ENCODE data around the gene ZNF577. TPM values are rescaled to one million over a fixed set of nuclear protein-coding genes. Genes with fewer than 3 reads are reported as not detected.

The ZNF577 gene
- total RNA-seq, 1 experiment from 2014 or later, result 6.3 TPM

DNA sequence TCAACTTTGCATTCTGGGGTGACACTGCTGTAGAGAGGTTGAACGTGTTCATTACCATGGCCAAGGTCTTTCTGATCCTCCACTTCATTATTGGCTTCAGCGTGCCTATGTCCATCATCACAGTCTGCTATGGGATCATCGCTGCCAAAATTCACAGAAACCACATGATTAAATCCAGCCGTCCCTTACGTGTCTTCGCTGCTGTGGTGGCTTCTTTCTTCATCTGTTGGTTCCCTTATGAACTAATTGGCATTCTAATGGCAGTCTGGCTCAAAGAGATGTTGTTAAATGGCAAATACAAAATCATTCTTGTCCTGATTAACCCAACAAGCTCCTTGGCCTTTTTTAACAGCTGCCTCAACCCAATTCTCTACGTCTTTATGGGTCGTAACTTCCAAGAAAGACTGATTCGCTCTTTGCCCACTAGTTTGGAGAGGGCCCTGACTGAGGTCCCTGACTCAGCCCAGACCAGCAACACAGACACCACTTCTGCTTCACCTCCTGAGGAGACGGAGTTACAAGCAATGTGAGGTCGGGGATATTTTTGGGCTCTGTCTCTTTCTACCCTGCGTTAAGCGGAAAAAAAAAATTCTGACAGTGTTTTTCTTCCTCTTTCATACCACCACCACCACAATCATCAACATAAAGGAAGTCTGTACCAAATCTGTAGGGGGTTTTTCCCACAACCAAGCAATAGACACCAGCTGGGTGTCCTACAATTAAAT is 63.3 kb downstream of the ZNF577 start:
- intact Hi-C loops (cut with micrococcal nuclease), result no loop called here
- no peak for TF ChIP-seq CTCF (IDR thresholded peaks at IDR 0.05; ENCODE audit: unreplicated experiment)
- H3K4me1 Mint-ChIP-seq (ENCODE audit: insufficient read depth, unreplicated experiment), result no peaks in the 10 kb centered on the region
- ChIA-PET POLR2A (interaction anchor here (1.1 kb wide), 1 partner anchor 60 kb away, joined by 3 read pairs; no protein-coding TSS in a partner anchor), CTCF (no interaction called here)
- H3K36me3 Mint-ChIP-seq (ENCODE audit: insufficient read depth, unreplicated experiment), result no peaks in the 10 kb centered on the region
- no peak for DNase-seq (ENCODE audit: unreplicated experiment)
- no peak overlapping the region for H3K4me3 Mint-ChIP-seq (ENCODE audit: unreplicated experiment)
- H3K27ac Mint-ChIP-seq (ENCODE audit: low read depth, unreplicated experiment), result no peak overlapping the region
- no peaks in the 10 kb centered on the region for H3K27me3 Mint-ChIP-seq (ENCODE audit: insufficient read depth, unreplicated experiment)
- peaks cover 26% of the 10 kb centered on the region for H3K9me3 Mint-ChIP-seq (ENCODE audit: unreplicated experiment)
- no TSS peak for BruUV-seq (replicated peaks)

DNA sequence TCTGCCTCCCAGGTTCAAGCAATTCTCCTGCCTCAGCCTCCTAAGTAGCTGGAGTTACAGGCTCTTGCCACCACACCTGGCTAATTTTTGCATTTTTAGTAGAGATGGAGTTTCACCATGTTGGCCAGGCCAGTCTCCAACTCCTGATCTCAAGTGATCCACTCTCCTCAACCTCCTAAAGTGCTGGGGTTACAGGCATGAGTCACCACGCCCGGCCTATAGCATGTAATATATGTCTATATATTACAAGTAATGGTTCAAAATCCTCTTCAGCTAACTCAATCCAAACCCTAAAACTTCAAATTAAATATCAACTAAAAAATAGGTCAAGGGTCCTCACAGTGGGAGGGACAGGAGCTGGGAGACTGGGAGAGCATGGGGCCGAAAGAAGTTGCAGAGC is 64.8 kb downstream of the ZNF577 start:
- H3K27me3 Mint-ChIP-seq (ENCODE audit: insufficient read depth, unreplicated experiment), result no peaks in the 10 kb centered on the region
- no peak for TF ChIP-seq CTCF (IDR thresholded peaks at IDR 0.05; ENCODE audit: unreplicated experiment)
- no peaks in the 10 kb centered on the region for H3K36me3 Mint-ChIP-seq (ENCODE audit: insufficient read depth, unreplicated experiment)
- H3K4me1 Mint-ChIP-seq (ENCODE audit: insufficient read depth, unreplicated experiment), result no peaks in the 10 kb centered on the region
- H3K4me3 Mint-ChIP-seq (ENCODE audit: unreplicated experiment), result no peak overlapping the region
- ChIA-PET CTCF (interaction anchor here (0.6 to 1.3 kb wide), 4 partner anchors 16 to 298 kb away, joined by 3 to 5 read pairs (median 4); no protein-coding TSS in a partner anchor), POLR2A (interaction anchor here (0.5 to 1.1 kb wide), 2 partner anchors 24 to 252 kb away, joined by 4 read pairs; partner anchors contain the start of gene ZNF175)
- H3K27ac Mint-ChIP-seq (ENCODE audit: low read depth, unreplicated experiment), result no peak overlapping the region
- intact Hi-C loops (cut with micrococcal nuclease), result no loop called here
- H3K9me3 Mint-ChIP-seq (ENCODE audit: unreplicated experiment), result peaks cover 39% of the 10 kb centered on the region
- no peak for DNase-seq (ENCODE audit: unreplicated experiment)
- no TSS peak for BruUV-seq (replicated peaks)

GRCh38 chr19:51822325-51822724 is 65.4 kb downstream of the ZNF577 start:
- intact Hi-C loops (cut with micrococcal nuclease), result no loop called here
- POLR2A ChIA-PET, result interaction anchor here (0.7 to 1.1 kb wide), 2 partner anchors 23 to 1379 kb away, joined by 4 read pairs; no protein-coding TSS in a partner anchor
- DNase-seq (ENCODE audit: unreplicated experiment), result peak; percentile 16
- no TSS peak for BruUV-seq (replicated peaks)
- no peaks in the 10 kb centered on the region for H3K27me3 Mint-ChIP-seq (ENCODE audit: insufficient read depth, unreplicated experiment)
- H3K27ac Mint-ChIP-seq (ENCODE audit: low read depth, unreplicated experiment), result no peak overlapping the region
- CTCF ChIA-PET, result interaction anchor here (0.7 to 1.3 kb wide), 2 partner anchors 15 to 45 kb away, joined by 3 to 5 read pairs; no protein-coding TSS in a partner anchor
- H3K36me3 Mint-ChIP-seq (ENCODE audit: insufficient read depth, unreplicated experiment), result no peaks in the 10 kb centered on the region
- no peak overlapping the region for H3K4me3 Mint-ChIP-seq (ENCODE audit: unreplicated experiment)
- H3K9me3 Mint-ChIP-seq (ENCODE audit: unreplicated experiment), result peaks cover 39% of the 10 kb centered on the region
- no peaks in the 10 kb centered on the region for H3K4me1 Mint-ChIP-seq (ENCODE audit: insufficient read depth, unreplicated experiment)
- TF ChIP-seq CTCF (IDR thresholded peaks at IDR 0.05; ENCODE audit: unreplicated experiment), result no peak

- Mint-ChIP-seq H3K27me3 (ENCODE audit: insufficient read depth, unreplicated experiment) (no peaks in the 10 kb centered on the region), H3K4me3 (ENCODE audit: unreplicated experiment) (no peak overlapping the region), H3K4me1 (ENCODE audit: insufficient read depth, unreplicated experiment) (no peaks in the 10 kb centered on the region), H3K36me3 (ENCODE audit: insufficient read depth, unreplicated experiment) (no peaks in the 10 kb centered on the region), H3K9me3 (ENCODE audit: unreplicated experiment) (peaks cover 39% of the 10 kb centered on the region), H3K27ac (ENCODE audit: low read depth, unreplicated experiment) (no peak overlapping the region)
- DNase-seq (ENCODE audit: unreplicated experiment), result no peak
- POLR2A ChIA-PET, result interaction anchor here (0.7 kb wide), 1 partner anchor 1379 kb away, joined by 4 read pairs; no protein-coding TSS in a partner anchor
- no peak for TF ChIP-seq CTCF (IDR thresholded peaks at IDR 0.05; ENCODE audit: unreplicated experiment)
- BruUV-seq (replicated peaks), result no TSS peak
- intact Hi-C loops (cut with micrococcal nuclease), result no loop called here
- CTCF ChIA-PET, result interaction anchor here (1.3 kb wide), 1 partner anchor 44 kb away, joined by 5 read pairs; no protein-coding TSS in a partner anchor
Measured at GRCh38 chr19:51821921-51822320, 65.8 kb downstream of the ZNF577 start.

All from MCF 10A (cell line).